GM12875 (cell line): Measurements from ENCODE around the gene ATXN7L1.

Source experiments
- H3K4me3 ChIP-seq: one replicate; pipeline ENCODE4 v1.5.1; 2011; ENCODE audit warnings: low read depth, low read length, control low read depth
- TF ChIP-seq, protein P1 (sequence below): IDR thresholded peaks from 2 replicates; pipeline ENCODE4 v1.5.1; 2011; ENCODE audit warnings: low read depth, mild to moderate bottlenecking, control low read depth, inconsistent platforms, low read length, moderate library complexity, borderline replicate concordance; ENCODE audit not compliant: insufficient read depth

Gene ATXN7L1

DNA sequence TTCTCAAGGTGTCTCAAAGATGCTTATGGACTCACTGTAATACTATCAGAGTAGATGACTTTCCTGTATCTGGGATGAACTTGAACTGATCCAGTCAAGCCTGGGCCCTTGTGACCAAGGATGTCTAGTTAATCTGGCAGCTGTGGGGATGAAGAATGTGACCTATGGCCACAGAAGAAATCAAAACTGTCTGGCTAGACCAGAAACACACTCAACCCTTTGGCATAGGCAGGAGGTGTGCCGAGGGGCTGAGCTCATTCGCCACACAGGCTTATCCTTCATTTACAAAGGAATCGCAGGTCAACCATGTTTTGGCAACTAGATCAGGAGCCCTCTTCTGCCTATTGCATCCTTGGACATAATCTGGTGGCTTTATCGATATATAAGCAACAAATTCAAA is 110.6 kb downstream of the ATXN7L1 start:
- TF ChIP-seq, protein P1, sequence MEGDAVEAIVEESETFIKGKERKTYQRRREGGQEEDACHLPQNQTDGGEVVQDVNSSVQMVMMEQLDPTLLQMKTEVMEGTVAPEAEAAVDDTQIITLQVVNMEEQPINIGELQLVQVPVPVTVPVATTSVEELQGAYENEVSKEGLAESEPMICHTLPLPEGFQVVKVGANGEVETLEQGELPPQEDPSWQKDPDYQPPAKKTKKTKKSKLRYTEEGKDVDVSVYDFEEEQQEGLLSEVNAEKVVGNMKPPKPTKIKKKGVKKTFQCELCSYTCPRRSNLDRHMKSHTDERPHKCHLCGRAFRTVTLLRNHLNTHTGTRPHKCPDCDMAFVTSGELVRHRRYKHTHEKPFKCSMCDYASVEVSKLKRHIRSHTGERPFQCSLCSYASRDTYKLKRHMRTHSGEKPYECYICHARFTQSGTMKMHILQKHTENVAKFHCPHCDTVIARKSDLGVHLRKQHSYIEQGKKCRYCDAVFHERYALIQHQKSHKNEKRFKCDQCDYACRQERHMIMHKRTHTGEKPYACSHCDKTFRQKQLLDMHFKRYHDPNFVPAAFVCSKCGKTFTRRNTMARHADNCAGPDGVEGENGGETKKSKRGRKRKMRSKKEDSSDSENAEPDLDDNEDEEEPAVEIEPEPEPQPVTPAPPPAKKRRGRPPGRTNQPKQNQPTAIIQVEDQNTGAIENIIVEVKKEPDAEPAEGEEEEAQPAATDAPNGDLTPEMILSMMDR = no peak

GRCh38 chr7:105764506-105764905 is 111.9 kb downstream of the ATXN7L1 start:
- TF ChIP-seq, protein P1 = no peak
- H3K4me3 ChIP-seq = no peak overlapping the region

More for the DNA sequence above, 110.6 kb downstream of the ATXN7L1 start:
- no peak overlapping the region for H3K4me3 ChIP-seq

GRCh38 chr7:105760551-105761447 is 115.6 kb downstream of the ATXN7L1 start:
- no peak overlapping the region for H3K4me3 ChIP-seq
- TF ChIP-seq, protein P1 = no peak

DNA sequence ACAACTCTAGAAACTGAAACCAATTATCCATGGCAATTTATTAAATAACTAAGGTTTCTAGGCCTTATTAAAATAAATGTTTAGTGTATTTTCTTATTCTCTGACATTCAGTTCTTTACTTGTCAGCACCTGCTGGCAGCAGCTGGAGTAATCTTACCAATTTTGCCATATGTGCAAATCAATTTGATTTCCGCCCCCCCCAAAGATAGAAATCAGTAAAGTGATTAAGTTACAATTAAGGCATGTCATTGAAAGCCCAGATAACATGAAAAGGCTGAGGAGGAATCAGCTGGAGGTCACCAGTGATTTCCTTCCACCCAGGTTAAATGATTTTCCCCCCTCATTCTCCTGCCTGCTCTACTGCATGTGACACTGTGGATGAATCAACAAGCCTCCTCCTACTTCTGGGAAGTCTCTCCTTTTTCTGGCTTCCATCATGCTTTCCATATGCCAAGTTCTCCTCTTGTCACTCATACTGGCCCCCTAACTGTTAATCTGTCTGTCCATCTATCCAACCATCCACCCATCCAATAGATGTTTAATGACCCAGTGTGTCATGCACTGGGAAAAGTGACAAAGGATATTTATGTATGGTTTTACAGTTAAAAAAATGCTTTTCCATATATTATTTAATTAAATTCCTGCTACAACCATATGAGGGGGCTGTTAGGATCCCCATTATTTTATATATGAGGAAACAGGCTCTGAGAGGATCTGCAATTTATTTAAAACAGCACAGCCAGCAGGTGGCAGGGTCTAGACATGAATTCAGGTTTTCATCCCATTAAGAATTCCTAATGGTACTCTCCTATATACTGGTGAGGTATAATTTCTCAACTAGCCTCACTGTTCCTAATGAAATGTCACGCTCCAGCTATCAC is 116.5 kb downstream of the ATXN7L1 start:
- H3K4me3 ChIP-seq = no peak overlapping the region
- TF ChIP-seq, protein P1 = peak; percentile 36; the same call in 1 of the 2 replicates

- H3K4me3 ChIP-seq = no peak overlapping the region
- TF ChIP-seq, protein P1 = no peak
Measured at GRCh38 chr7:105756367-105756766, 120.0 kb downstream of the ATXN7L1 start.

GRCh38 chr7:105752671-105753275 is 123.6 kb downstream of the ATXN7L1 start:
- TF ChIP-seq, protein P1 = no peak
- no peak overlapping the region for H3K4me3 ChIP-seq
